ENCODE measurements around the gene HNRNPLL. TPM values are rescaled to one million over a fixed set of nuclear protein-coding genes. Genes with fewer than 3 reads are reported as not detected.

HNRNPLL gene
- polyA plus RNA-seq, 1 of the 3 experiments (the other 2 are of a cell fraction): 24.4 TPM

DNA sequence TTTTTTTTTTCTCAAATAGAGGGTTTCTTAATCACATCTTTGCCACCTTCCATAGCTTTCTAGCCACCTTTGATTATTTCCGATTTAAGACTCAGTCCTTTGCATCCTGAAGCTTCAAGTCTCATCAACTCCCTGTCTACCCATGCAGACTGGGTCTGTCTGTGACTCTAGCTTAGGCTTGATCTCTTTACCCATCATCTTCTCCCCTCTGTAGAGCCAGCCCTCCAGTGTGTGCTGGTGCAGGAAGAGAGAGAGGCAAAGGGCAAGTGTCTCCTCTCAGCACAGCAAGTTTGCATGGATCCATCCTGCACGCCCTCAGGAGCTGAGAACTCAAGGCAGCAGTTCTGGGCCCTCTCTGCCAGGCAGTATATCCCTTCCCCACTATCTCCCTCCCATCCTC lies 70.4 kb downstream of the HNRNPLL start:
- ChIA-PET CTCF (interaction anchor here (0.7 to 5.5 kb wide), 7 partner anchors 24 to 216 kb away, joined by 3 to 36 read pairs (median 3); partner anchors contain the start of gene HNRNPLL), POLR2A (interaction anchor here (1.6 kb wide), 1 partner anchor 211 kb away, joined by 4 read pairs; no protein-coding TSS in a partner anchor)
- no peaks in the 10 kb centered on the region for H4K20me1 ChIP-seq (ENCODE audit: insufficient read depth)
- no peaks in the 10 kb centered on the region for H3K9me3 ChIP-seq
- H3K27ac ChIP-seq (ENCODE audit: low read depth in 2 of 2, low read length in 1 of 2): no peak overlapping the region
- H3K9ac ChIP-seq: no peak overlapping the region
- DNase-seq: no peak
- H3K79me2 ChIP-seq (ENCODE audit: insufficient read depth): no peaks in the 10 kb centered on the region
- WGBS (ENCODE audit: low lambda C conversion rate): 81% methylated on average over 2 of the region's 2 CpGs
- TF ChIP-seq, protein P1, sequence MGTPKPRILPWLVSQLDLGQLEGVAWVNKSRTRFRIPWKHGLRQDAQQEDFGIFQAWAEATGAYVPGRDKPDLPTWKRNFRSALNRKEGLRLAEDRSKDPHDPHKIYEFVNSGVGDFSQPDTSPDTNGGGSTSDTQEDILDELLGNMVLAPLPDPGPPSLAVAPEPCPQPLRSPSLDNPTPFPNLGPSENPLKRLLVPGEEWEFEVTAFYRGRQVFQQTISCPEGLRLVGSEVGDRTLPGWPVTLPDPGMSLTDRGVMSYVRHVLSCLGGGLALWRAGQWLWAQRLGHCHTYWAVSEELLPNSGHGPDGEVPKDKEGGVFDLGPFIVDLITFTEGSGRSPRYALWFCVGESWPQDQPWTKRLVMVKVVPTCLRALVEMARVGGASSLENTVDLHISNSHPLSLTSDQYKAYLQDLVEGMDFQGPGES (IDR thresholded peaks at IDR 0.05; ENCODE audit: low read depth, low read length): no peak
- TF ChIP-seq, protein P2, sequence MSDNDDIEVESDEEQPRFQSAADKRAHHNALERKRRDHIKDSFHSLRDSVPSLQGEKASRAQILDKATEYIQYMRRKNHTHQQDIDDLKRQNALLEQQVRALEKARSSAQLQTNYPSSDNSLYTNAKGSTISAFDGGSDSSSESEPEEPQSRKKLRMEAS (IDR thresholded peaks at IDR 0.05; ENCODE audit: low read depth): no peak
- TF ChIP-seq GABPA (IDR thresholded peaks at IDR 0.05; ENCODE audit: low read depth) (no peak), RCOR1 (IDR thresholded peaks at IDR 0.05; ENCODE audit: low read length) (no peak), MXI1 (IDR thresholded peaks at IDR 0.05; ENCODE audit: low read depth, low read length) (no peak), FOSL2 (IDR thresholded peaks at IDR 0.05; ENCODE audit: borderline replicate concordance, low read depth) (no peak), TAF1 (IDR thresholded peaks at IDR 0.05; ENCODE audit: borderline replicate concordance, low read depth, low read length) (no peak), RFX5 (IDR thresholded peaks at IDR 0.05; ENCODE audit: low read length) (no peak)
- TF ChIP-seq, protein P3, sequence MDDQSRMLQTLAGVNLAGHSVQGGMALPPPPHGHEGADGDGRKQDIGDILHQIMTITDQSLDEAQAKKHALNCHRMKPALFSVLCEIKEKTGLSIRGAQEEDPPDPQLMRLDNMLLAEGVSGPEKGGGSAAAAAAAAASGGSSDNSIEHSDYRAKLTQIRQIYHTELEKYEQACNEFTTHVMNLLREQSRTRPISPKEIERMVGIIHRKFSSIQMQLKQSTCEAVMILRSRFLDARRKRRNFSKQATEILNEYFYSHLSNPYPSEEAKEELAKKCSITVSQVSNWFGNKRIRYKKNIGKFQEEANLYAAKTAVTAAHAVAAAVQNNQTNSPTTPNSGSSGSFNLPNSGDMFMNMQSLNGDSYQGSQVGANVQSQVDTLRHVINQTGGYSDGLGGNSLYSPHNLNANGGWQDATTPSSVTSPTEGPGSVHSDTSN (IDR thresholded peaks at IDR 0.05): no peak
- TF ChIP-seq, protein P4, sequence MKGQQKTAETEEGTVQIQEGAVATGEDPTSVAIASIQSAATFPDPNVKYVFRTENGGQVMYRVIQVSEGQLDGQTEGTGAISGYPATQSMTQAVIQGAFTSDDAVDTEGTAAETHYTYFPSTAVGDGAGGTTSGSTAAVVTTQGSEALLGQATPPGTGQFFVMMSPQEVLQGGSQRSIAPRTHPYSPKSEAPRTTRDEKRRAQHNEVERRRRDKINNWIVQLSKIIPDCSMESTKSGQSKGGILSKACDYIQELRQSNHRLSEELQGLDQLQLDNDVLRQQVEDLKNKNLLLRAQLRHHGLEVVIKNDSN (IDR thresholded peaks at IDR 0.05; ENCODE audit: borderline replicate concordance, low read depth): no peak
- TF ChIP-seq, protein P5, sequence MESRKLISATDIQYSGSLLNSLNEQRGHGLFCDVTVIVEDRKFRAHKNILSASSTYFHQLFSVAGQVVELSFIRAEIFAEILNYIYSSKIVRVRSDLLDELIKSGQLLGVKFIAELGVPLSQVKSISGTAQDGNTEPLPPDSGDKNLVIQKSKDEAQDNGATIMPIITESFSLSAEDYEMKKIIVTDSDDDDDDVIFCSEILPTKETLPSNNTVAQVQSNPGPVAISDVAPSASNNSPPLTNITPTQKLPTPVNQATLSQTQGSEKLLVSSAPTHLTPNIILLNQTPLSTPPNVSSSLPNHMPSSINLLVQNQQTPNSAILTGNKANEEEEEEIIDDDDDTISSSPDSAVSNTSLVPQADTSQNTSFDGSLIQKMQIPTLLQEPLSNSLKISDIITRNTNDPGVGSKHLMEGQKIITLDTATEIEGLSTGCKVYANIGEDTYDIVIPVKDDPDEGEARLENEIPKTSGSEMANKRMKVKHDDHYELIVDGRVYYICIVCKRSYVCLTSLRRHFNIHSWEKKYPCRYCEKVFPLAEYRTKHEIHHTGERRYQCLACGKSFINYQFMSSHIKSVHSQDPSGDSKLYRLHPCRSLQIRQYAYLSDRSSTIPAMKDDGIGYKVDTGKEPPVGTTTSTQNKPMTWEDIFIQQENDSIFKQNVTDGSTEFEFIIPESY (IDR thresholded peaks at IDR 0.05; ENCODE audit: borderline replicate concordance, low read depth): no peak
- H3K27me3 ChIP-seq (ENCODE audit: insufficient read depth): no peaks in the 10 kb centered on the region
- H3K4me2 ChIP-seq: no peak overlapping the region
- no peaks in the 10 kb centered on the region for H3K36me3 ChIP-seq (replicated peaks in 1 of 2; ENCODE audit: control insufficient read depth in 1 of 2, insufficient read depth in 2 of 2, low read length in 1 of 2)
- no peaks in the 10 kb centered on the region for H3K9me2 ChIP-seq
- H3K4me1 ChIP-seq (ENCODE audit: control insufficient read depth in 1 of 2, insufficient read depth in 2 of 2, low read depth in 1 of 2, low read length in 1 of 2): peaks cover 0 to 5% of the 10 kb centered on the region in 2 experiments; a peak in 2 of 4 replicates
- no peaks in the 10 kb centered on the region for H3F3A ChIP-seq (replicated peaks; ENCODE audit: insufficient read depth)
- H2AFZ ChIP-seq (ENCODE audit: low read depth): no peak overlapping the region
- H3K4me3 ChIP-seq (ENCODE audit: low read depth in 2 of 2, low read length in 1 of 2): no peak overlapping the region

All from SK-N-SH (cell line).